Measurements from ENCODE around the gene TACR1.

The TACR1 gene

GRCh38 chr2:75047189-75047991 is 151.9 kb downstream of the TACR1 start:
- DNase-seq, result no peak

- DNase-seq, result no peak
Observed at GRCh38 chr2:75045526-75046050, 153.7 kb downstream of the TACR1 start.

DNA sequence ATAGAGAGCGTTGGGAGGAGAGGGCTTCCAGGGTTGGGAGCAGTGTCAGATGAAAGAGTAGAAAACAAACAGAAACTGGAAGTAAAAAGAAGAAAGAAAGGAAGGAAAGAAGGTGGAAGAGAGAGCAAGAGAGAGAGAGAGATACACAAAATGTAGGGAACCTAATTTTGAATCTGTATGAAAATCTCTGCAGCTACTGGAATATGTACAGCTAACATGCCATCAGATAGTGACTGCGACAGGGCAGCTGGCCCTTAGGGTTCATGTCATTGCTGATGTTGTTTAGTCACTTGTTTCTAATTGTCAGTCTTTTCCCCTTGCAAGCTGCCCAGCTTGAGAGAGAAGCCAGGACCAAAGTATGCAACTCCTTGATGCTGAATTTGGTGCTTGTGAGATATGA is 155.0 kb downstream of the TACR1 start:
- no peak for DNase-seq

GRCh38 chr2:75042823-75043222 is 156.5 kb downstream of the TACR1 start:
- DNase-seq, result no peak

DNA sequence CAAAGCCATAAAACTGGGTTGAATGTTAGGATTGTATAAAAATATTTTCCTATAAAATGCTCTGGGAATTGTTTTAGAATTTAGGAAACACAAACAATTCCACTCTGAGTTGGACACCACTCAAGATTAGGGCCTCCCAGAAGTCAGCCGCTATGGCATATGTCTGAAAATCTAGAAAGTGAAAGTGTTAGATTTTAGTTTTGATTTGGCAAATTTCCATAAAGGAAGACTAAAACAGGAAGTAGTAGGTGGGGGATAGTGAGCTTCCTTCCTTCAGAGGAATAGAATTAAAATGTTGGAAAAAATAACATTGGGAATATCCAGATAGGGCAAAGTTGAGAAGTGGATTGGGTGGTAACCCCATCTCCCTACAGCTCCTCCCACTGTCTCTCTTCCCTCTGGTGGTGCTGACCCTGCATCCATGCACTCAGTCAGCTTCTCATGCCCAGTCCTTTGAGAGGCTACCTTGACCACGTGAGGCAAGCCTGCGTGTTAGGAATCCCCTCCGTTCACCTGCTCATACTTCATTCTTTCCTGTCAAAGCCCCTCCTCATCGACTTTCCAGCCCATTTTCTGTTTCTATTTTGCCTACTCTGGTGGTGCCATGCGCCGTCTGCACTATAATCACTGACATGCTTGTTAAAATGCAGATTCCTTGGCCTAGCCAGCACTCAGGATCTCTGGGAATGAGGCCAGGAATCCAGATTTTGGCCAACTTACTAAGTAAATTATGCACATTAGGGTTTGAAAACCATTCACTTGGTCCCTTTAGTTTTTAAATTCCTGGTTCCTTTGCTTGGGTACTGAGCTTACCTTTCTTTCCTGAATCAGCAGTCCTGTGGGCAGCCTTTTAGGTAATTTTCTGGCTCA is 157.4 kb downstream of the TACR1 start:
- no peak for DNase-seq

DNA sequence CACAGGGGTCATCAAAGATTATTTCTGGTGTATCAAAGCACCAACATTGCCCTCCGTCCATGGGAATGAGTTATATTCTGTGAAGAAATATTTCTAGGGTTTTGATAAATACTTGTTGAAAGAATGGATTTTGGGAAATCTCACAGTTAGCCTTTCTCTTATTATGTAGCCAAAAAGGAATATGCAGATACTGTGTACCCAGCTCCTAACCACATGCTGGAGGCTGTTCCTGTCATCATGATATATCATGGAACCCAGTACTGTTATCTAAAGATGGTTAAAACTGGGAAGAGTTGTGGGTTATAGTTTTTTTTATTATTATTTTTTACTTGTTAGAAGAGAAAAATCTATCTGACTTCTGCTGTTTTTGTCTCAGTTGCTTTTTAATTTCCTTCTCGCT is 158.1 kb downstream of the TACR1 start:
- DNase-seq, result no peak

DNA sequence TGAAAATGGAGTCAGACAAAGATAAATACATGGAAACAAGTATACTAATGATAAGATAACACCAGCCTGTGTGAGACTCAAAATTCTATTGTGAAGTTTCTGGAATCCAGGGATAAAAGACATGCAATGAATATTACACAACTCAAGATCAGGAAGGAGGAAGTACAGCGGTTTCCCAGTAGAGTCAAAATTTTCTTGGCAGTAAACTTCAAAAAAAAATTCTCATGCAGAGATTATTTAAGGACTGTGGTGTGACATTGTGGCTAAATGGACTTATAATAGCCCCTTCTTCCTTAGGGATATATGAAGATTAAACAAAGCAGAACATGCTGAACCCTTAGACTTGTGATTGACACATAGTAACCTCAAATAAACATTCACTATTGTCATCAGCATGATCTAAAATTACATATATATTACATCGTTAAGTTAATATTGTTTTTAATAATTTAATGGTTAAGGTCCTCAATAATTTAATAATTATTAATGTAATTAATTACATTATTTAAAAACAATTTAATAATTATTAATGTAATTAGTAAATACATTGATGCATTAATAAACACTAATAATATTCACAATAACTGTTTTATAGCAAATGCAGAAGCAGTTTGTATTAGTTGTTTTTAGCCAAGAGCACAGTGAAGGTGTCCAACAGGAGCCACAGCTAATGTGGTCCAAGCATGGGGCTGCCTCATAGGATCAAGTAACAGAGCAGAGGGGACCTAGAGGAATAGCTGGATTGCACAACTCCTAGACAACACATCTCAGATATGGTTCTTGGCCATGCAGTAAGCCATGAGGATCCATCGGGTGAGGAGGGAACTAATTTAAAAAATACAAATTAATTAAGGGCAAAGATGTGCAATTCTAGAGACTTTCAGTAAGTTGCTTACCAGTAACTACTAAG is 163.6 kb downstream of the TACR1 start:
- DNase-seq, result no peak

- DNase-seq, result no peak
Observed at GRCh38 chr2:75033516-75033915, 165.8 kb downstream of the TACR1 start.

- no peak for DNase-seq
Observed at GRCh38 chr2:75031906-75032803, 167.2 kb downstream of the TACR1 start.

GRCh38 chr2:75031171-75031570 is 168.1 kb downstream of the TACR1 start:
- no peak for DNase-seq

DNA sequence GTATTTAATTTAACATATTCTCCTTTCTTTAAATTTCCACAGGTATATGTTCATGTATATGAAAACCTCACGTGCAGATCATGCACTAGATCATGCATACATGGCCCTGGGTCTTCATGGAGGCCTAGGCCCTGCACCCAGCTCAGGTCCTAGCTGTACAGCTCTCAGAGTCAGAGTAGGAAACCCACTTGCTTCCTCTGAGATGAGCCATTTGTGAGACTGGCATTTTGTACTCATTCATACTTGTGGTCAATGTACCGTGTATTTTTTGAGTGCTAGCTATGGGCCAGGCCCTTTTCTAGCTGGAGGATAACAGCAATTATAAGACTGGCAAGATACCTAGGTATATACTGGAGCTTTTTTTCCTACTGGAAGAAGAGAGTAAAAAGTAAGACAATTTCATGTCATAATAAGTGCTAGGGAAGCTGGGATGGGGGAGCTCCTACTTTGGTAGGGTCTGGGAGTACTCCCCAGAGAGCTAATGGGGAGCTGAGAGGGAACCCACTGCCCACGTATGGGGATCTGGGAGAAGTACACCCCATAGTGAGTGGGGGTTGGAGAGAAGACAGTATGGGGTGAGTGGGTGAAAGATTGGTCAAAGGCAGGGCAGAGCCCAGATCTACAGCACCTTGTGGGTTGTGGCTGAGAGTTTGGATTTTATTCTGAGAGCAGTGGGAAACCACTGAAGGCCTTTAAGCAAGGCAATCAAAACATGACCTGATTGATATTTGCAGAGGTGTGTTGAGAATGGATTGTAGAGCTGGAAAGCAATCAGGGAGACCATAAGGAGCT is 168.9 kb downstream of the TACR1 start:
- no peak for DNase-seq

DNA sequence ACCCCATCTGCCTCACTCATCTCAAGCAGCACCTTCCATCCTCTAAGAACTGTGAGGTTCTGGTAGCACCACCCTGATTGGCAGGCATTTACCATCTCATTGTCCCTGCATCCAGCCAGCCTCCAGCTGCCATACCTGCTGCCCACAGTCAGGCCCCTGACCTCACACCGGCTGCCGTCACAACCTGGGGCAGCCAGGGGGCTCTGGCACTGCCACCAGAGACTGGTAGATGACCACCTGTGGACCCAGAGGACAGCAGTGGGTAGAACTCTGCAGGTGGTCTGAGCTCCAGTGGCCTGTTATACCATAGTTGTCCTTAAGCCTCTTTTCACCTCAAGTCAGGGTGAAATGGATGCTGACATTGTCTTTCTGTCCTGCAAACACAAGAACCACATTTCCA is 171.4 kb downstream of the TACR1 start:
- no peak for DNase-seq

- no peak for DNase-seq
Observed at GRCh38 chr2:75025633-75026380, 173.5 kb downstream of the TACR1 start.

DNA sequence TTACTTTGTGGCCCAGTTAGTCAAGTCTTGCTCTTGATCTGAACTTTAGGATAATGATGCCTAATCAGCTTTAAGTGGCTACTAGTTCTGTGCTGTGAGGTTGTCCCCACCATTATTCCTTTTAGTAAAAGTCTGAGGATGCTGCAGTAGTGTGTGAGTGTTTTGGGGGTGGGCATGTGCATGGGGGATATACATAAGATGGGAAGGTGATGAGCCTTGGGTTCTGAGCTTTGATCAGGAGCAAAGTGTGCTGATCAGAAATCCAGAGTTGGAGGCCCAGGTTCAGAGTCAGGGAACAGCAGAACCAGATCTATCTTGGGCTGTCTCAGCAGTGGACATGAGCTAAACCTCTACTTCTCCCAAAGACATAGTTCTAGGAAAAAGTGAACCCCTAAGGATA is 174.1 kb downstream of the TACR1 start:
- DNase-seq, result no peak

DNA sequence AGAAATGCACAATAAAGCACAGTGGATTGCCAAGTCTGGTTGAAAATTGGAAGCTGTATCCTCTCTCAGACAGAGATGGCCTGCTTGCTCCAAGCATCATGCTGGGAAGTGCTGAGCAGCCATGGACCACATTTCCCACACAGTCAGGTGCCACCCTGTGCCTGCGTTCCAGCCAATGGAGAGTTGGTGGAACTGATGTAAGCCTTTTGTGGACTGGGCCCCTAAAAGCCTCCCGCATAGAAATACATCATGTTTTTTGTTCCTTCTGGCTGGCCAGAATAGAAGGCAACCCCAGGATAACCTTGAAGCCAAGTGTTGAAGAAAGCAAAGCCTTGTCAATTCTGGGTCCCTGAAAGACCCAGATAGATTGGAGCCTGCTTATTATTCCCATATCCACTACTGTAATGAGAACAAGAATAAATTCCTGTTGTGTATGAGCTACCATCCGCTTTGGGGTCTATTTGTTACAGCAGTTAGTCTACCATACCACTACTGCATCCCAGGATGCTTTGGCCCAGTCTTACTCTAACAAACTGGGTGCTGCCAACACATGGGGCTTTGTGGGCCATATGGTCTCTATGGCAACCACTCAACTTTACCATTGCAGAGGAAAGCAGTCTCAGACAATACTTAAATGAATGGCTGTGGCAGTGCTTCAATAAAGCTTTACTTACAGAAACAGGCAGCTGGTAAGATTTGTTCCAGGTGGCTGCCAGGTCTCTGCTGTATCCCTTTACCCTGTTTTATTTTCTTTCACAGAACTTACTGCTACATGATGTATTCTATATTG is 175.5 kb downstream of the TACR1 start:
- no peak for DNase-seq

DNA sequence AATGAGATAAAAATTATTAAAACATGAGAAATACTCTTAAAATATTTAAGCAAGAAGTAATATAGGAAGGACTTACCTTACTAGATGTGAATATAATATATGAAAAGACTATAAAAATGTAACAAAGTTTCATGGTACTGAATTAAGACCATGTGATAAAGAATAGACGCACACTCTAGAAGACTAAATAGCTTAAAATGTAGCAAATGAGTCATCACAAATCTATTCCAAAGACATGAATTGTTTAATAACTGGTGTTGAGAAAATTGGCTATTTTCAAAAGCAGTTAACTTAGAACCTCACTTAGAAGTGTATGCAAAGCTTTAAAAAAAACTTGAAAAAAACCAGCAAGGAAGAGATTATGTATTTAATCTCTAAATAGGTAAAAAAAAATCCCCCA is 176.8 kb downstream of the TACR1 start:
- no peak for DNase-seq

DNA sequence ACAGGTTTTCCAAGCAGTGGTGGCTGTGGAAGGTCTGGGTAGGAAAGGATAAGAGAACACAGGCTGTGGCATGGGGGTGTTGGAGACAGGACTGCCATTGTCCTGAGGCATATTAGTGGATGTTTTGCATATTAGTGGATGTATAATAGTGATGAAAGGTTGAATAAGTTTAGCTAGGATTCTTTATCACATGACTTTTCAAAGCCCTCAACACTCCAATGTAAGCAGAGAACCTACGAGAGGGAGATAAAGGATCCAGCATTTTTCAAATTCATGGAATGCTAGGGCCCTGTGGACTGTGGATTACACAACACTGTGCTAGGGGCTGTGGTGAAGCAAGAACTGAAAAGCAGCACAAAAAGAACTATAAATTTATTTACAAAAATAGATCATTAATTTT is 177.6 kb downstream of the TACR1 start:
- DNase-seq, result no peak

DNA sequence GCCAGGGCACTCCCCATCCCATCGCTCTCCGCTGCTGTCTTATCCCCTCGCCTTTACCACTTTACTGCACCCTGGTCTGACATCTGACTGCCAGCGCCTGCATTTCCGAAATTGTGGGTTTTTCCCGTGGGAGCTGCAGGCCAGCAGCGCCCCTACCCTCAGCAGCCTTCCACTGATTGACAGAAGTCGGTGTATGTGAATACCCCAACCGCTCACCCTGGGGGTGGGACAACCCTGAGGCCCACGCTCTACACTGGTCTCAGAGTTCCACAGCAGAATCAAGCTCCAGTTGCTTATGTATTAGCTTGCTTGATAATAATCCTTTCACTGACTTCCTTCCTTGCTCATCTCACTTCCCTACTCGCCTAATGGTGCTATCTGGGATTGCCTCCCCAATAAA is 178.8 kb downstream of the TACR1 start:
- DNase-seq, result no peak

DNA sequence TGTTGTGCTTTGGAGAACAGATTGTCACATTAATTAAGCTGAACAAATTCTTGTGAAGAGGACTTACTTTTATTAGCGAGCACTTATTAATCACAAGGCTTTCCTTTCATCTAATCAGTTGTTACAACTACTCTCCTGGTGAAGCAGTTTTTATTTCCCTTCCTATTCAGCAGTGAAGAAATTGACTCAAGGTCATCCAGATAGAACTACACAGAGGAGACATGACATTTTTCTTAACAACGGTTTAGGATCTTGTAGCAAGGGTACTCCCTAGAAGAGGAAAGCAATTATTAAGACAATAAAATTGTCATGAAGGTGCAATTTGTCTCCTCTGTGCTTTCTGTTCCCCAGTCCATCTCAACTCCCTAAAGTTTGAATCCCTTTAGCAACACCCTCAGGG is 179.5 kb downstream of the TACR1 start:
- DNase-seq, result no peak
